ENCODE results near the gene HMGCL. TPM values are rescaled to one million over a fixed set of nuclear protein-coding genes. Genes with fewer than 3 reads are reported as not detected.
"Not testable (repeated sequence)": the region's sequence is repeated elsewhere in the genome, so short reads cannot be mapped to it uniquely, and the experiment has no call there.

Gene HMGCL
- polyA plus RNA-seq, 3 donors: 17.8 to 26.7 (median 22.1) TPM

DNA sequence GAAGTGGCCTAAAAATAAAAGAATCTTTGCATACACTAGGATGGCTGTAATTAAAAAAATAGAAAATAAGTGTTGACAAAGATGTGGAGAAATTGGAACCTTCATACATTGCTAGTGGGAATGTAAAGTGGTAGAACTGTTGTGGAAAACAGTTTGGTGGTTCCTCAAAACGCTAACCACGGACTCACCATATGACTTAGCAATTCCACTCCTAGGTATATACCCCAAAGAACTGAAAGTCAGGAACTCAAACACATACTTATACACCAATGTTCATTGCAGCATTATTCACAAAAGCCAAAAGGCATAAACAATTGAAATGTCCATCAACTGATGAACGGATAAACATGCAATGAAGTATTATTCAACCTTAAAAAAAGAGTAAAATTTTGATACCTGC is 10.8 kb upstream of the HMGCL start:
- H3K27me3 Mint-ChIP-seq (ENCODE audit: low read depth in 3 of 3): peaks cover 0 to 5% (median 0%) of the 10 kb centered on the region in 3 donors
- no peaks in the 10 kb centered on the region for H3K27me3 ChIP-seq (ENCODE audit: control insufficient read depth in 2 of 2, insufficient read depth in 2 of 2, low read length in 2 of 2)

DNA sequence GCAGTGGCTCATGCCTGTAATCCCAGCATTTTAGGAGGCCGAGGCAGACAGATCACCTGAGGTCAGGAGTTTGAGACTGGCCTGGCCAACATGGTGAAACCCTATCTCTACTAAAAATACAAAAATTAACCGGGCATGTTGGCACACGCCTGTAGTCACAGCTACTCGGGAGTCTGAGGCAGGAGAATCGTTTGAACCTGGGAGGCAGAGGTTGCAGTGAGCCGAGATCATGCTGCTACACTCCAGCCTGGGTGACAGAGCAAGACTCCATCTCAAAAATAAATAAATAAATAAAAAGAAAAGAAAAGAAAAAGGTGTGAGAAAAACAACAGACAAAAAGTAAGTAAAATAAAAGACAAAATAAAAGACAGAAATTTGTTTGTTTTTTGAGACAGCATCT is 8.9 kb upstream of the HMGCL start:
- H3K4me3 Mint-ChIP-seq; H4K20me1 ChIP-seq (ENCODE audit: insufficient read depth, low read length); H3K36me3 ChIP-seq (replicated peaks in 1 of 2; ENCODE audit: control insufficient read depth in 1 of 2, insufficient read depth in 2 of 2, low read length in 2 of 2); H3K9me3 ChIP-seq (replicated peaks in 1 of 2; ENCODE audit: control insufficient read depth in 1 of 2, insufficient read depth in 1 of 2, low read length in 2 of 2); H3K27ac ChIP-seq (ENCODE audit: low read depth in 1 of 2, low read length in 2 of 2); H3K27ac Mint-ChIP-seq; H3K27me3 ChIP-seq (ENCODE audit: control insufficient read depth in 2 of 2, insufficient read depth in 2 of 2, low read length in 2 of 2); H3K9me3 Mint-ChIP-seq; H3K4me2 ChIP-seq (replicated peaks; ENCODE audit: extremely low read depth, low read length, poor library complexity, severe bottlenecking); H3K36me3 Mint-ChIP-seq; DNase-seq; intact Hi-C loops (cut with micrococcal nuclease); H3K9ac ChIP-seq (ENCODE audit: insufficient read depth, low read length, poor library complexity, severe bottlenecking); H2AFZ ChIP-seq (ENCODE audit: insufficient read depth, low read depth, low read length, poor library complexity, severe bottlenecking); H3K79me2 ChIP-seq (ENCODE audit: insufficient read depth, low read length); H3K4me3 ChIP-seq (replicated peaks in 1 of 3; ENCODE audit: low read depth in 2 of 3, low read length in 3 of 3); H3K27me3 Mint-ChIP-seq (ENCODE audit: low read depth in 3 of 3): not testable (repeated sequence)
- peaks cover 22 to 25% of the 10 kb centered on the region in 2 donors for H3K4me1 ChIP-seq (ENCODE audit: control insufficient read depth in 1 of 2, insufficient read depth in 2 of 2, low read length in 2 of 2)
- WGBS (ENCODE audit: insufficient coverage): 88% methylated on average over 4 of the region's 6 CpGs
- H3K4me1 Mint-ChIP-seq: peaks cover 19% of the 10 kb centered on the region

More for the DNA sequence above, 10.8 kb upstream of the HMGCL start:
- peaks cover 26% of the 10 kb centered on the region in 2 donors for H3K4me1 ChIP-seq (ENCODE audit: control insufficient read depth in 1 of 2, insufficient read depth in 2 of 2, low read length in 2 of 2)
- H3K36me3 ChIP-seq (replicated peaks in 1 of 2; ENCODE audit: control insufficient read depth in 1 of 2, insufficient read depth in 2 of 2, low read length in 2 of 2): no peaks in the 10 kb centered on the region
- TF ChIP-seq, protein P1, sequence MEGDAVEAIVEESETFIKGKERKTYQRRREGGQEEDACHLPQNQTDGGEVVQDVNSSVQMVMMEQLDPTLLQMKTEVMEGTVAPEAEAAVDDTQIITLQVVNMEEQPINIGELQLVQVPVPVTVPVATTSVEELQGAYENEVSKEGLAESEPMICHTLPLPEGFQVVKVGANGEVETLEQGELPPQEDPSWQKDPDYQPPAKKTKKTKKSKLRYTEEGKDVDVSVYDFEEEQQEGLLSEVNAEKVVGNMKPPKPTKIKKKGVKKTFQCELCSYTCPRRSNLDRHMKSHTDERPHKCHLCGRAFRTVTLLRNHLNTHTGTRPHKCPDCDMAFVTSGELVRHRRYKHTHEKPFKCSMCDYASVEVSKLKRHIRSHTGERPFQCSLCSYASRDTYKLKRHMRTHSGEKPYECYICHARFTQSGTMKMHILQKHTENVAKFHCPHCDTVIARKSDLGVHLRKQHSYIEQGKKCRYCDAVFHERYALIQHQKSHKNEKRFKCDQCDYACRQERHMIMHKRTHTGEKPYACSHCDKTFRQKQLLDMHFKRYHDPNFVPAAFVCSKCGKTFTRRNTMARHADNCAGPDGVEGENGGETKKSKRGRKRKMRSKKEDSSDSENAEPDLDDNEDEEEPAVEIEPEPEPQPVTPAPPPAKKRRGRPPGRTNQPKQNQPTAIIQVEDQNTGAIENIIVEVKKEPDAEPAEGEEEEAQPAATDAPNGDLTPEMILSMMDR (IDR thresholded peaks at IDR 0.05): no peak
- H3K4me3 ChIP-seq (replicated peaks in 1 of 3; ENCODE audit: low read depth in 2 of 3, low read length in 3 of 3): no peak overlapping the region
- Mint-ChIP-seq H3K4me3 (no peak overlapping the region), H3K27ac (peak overlapping the region in 3 of 7 donors; percentile 12 to 38 (median 18)), H3K36me3 (no peaks in the 10 kb centered on the region), H3K4me1 (peaks cover 27% of the 10 kb centered on the region), H3K9me3 (no peaks in the 10 kb centered on the region)
- intact Hi-C loops (cut with micrococcal nuclease): no loop called here
- peak in 2 of 3 donors; percentile 72 to 77 for DNase-seq
- H3K79me2 ChIP-seq (ENCODE audit: insufficient read depth, low read length): no peaks in the 10 kb centered on the region
- H3K9me3 ChIP-seq (replicated peaks in 1 of 2; ENCODE audit: control insufficient read depth in 1 of 2, insufficient read depth in 1 of 2, low read length in 2 of 2): no peaks in the 10 kb centered on the region
- H3K9ac ChIP-seq (ENCODE audit: insufficient read depth, low read length, poor library complexity, severe bottlenecking): no peak overlapping the region
- H3K4me2 ChIP-seq (replicated peaks; ENCODE audit: extremely low read depth, low read length, poor library complexity, severe bottlenecking): no peak overlapping the region
- WGBS (ENCODE audit: insufficient coverage): no CpG with 5 or more reads among the region's 3 CpGs
- peak overlapping the region in 1 of 2 donors; percentile 68 for H3K27ac ChIP-seq (ENCODE audit: low read depth in 1 of 2, low read length in 2 of 2)
- H4K20me1 ChIP-seq (ENCODE audit: insufficient read depth, low read length): no peaks in the 10 kb centered on the region
- H2AFZ ChIP-seq (ENCODE audit: insufficient read depth, low read depth, low read length, poor library complexity, severe bottlenecking): no peak overlapping the region
